GM23248 (cell line): Measurements from ENCODE around the gene TNNI2. TPM values are rescaled to one million over a fixed set of nuclear protein-coding genes. Genes with fewer than 3 reads are reported as not detected.
"Not testable (repeated sequence)": the region's sequence is repeated elsewhere in the genome, so short reads cannot be mapped to it uniquely, and the experiment has no call there.

Experiments
- DNase-seq: peaks from one replicate; pipeline ENCODE4 v3.0.0-alpha.2; 2015
- H2AFZ ChIP-seq: fragments of 200-600 bp; sonication (generic); 2 replicates; pipeline ENCODE4 v1.6.1; 2016; ENCODE audit warnings: antibody characterized with exemption
- H3F3A ChIP-seq: fragments of 200-600 bp; sonication (generic); 2 replicates; pipeline ENCODE4 v1.6.1; 2016; ENCODE audit warnings: mild to moderate bottlenecking, antibody characterized with exemption, mixed run types; ENCODE audit not compliant: insufficient read depth
- H3K27ac ChIP-seq: fragments of 200-600 bp; sonication (generic); 2 replicates; pipeline ENCODE4 v1.5.1; 2016; ENCODE audit warnings: mild to moderate bottlenecking
- H3K27me3 ChIP-seq: fragments of 200-600 bp; sonication (generic); replicated peaks from 2 replicates; pipeline ENCODE4 v1.6.1; 2016; ENCODE audit warnings: mild to moderate bottlenecking; ENCODE audit not compliant: insufficient read depth
- H3K36me3 ChIP-seq: fragments of 200-600 bp; sonication (generic); 2 replicates; pipeline ENCODE4 v1.6.1; 2016; ENCODE audit warnings: low read depth, mild to moderate bottlenecking
- H3K4me1 ChIP-seq: fragments of 200-600 bp; sonication (generic); 2 replicates; pipeline ENCODE4 v1.6.1; 2016; ENCODE audit warnings: mild to moderate bottlenecking; ENCODE audit not compliant: insufficient read depth
- H3K4me2 ChIP-seq: fragments of 200-600 bp; sonication (generic); one replicate; pipeline ENCODE4 v1.6.1; 2016; ENCODE audit warnings: mild to moderate bottlenecking; ENCODE audit not compliant: unreplicated experiment
- H3K4me3 ChIP-seq: fragments of 200-600 bp; sonication (generic); 2 replicates; pipeline ENCODE4 v1.5.1; 2016; ENCODE audit warnings: mild to moderate bottlenecking
- H3K79me2 ChIP-seq: fragments of 200-600 bp; sonication (generic); 2 replicates; pipeline ENCODE4 v1.6.1; 2016; ENCODE audit warnings: mild to moderate bottlenecking; ENCODE audit not compliant: insufficient read depth
- H3K9ac ChIP-seq: fragments of 200-600 bp; sonication (generic); 2 replicates; pipeline ENCODE4 v1.6.1; 2016; ENCODE audit warnings: mild to moderate bottlenecking
- H3K9me2 ChIP-seq: fragments of 200-600 bp; sonication (generic); 2 replicates; pipeline ENCODE4 v1.6.1; 2016; ENCODE audit warnings: mixed run types, mild to moderate bottlenecking, moderate library complexity; ENCODE audit not compliant: insufficient read depth
- H3K9me3 ChIP-seq: fragments of 200-600 bp; sonication (generic); one replicate; pipeline ENCODE4 v1.6.1; 2017; ENCODE audit warnings: low read depth
- H4K20me1 ChIP-seq: fragments of 200-600 bp; sonication (generic); 2 replicates; pipeline ENCODE4 v1.6.0; 2016; ENCODE audit not compliant: insufficient read depth
- EZH2 ChIP-seq: fragments of 200-600 bp; sonication (generic); IDR thresholded peaks from 2 replicates; pipeline ENCODE4 v1.6.1; 2018; ENCODE audit warnings: antibody characterized with exemption, mild to moderate bottlenecking; ENCODE audit not compliant: insufficient read depth, poor library complexity, severe bottlenecking
- EZH2phosphoT487 ChIP-seq: fragments of 200-600 bp; sonication (generic); IDR thresholded peaks from 2 replicates; pipeline ENCODE4 v1.6.1; 2018; ENCODE audit warnings: antibody characterized with exemption, moderate library complexity, mild to moderate bottlenecking, low read depth; ENCODE audit not compliant: insufficient read depth
- WGBS, 2 experiments: methylation state at CpG; one replicate each; pipeline ENCODE4 v1.1.6; 2015 to 2017; ENCODE audit warnings: low lambda C conversion rate in 2 of 2, low coverage in 1 of 2; ENCODE audit errors: missing lambda C conversion rate in 2 of 2; 5-methylcytosine and 5-hydroxymethylcytosine counted together
- in situ Hi-C: fragments of 300-500 bp; cut with MboI; formaldehyde crosslinking; loops from 2 replicates; pipeline ENCODE4 v1.15.0; 2020
- polyA plus RNA-seq: library from polyadenylated mRNA; unstranded; fragments of >200 nt; fragmentation: Nextera tagmentation; extraction: Ambion mirVana; gene quantifications from 2 replicates; pipeline ENCODE4 v1.2.1, GENCODE V29; 2016
- total RNA-seq: library from RNA; depleted of rRNA; stranded (reverse); fragments of >200 nt; shearing (Covaris generic); gene quantifications from 2 replicates; pipeline ENCODE4 v1.2.3, GENCODE V29; 2014

Gene TNNI2
- total and polyA plus RNA-seq, 2 experiments from 2014 or later, result not detected

DNA sequence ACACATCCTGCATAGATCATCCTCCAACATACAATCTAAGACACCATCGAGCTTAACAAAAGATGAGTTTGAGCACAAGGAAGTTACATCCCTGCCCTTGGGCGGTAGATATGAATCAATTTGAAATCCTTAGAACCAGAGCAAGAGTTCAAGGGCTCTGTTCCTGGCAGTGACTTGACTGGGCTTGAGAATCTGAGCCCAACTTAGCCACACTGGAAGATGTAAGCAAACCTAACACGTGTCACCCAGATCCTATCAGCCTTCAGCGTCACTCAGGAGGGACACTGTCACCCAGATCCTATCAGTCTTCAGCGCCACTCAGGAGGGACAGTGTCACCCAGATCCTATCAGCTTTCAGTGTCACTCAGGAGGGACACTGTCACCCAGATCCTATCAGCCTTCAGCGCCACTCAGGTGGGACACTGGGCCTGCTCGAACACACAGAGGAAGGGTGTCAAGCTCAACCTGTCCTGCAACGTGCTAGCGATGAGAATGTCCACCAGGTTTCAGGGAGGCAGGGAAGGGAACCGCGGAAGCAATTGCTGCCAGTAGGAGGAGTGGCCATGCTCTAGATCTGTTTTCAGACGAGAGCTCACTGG lies 42.3 kb upstream of the TNNI2 start:
- in situ Hi-C loops, result no loop called here
- Histone ChIP-seq H4K20me1 (no peaks in the 10 kb centered on the region), H2AFZ (no peak overlapping the region), H3K9me3 (no peaks in the 10 kb centered on the region), H3K4me3 (no peak overlapping the region), H3K9me2 (no peaks in the 10 kb centered on the region), H3K27ac (no peak overlapping the region), H3K9ac (no peak overlapping the region), H3K4me1 (no peaks in the 10 kb centered on the region), H3K27me3 (peaks cover 57% of the 10 kb centered on the region), H3K36me3 (no peaks in the 10 kb centered on the region), H3K4me2 (no peak overlapping the region), H3K79me2 (no peaks in the 10 kb centered on the region), H3F3A (no peaks in the 10 kb centered on the region)
- DNase-seq, result no peak
- 45 to 52% methylated on average over 12 of the region's 12 CpGs for WGBS, 2 experiments
- TF ChIP-seq EZH2phosphoT487 (no peak), EZH2 (no peak)

DNA sequence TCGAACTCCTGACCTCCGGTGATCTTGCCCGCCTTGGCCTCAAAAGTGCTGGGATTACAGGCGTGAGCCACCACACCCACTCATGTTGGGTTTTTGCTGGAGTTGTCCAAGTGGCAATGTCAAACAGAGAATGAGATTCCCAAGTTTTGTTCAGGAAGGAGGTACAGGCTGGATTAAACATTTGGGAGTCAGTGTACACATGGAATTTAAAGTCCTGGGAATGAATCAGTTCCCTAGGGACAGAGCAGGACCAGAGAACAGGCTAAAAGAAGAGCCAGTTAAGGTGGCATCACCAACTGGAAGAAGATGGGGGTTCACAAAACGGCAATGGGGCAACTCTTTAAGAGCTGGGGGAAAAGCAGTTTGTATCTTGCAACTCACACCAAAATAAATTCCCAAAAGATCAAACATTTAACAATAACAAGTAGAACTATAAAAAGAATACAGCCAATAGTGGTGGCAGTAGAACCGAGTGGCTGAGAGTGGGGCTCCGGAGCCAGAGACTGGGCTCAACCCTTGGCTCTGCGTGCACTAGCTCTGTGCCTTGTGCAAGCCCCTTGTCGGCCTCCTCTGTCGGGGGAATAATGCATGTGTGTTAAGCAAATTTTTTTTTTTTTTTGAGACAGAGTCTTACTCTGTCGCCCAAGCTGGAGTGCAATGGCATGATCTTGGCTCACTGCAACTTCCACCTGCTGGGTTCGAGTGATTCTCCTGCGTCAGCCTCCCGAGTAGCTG lies 41.2 kb upstream of the TNNI2 start:
- Histone ChIP-seq H3F3A (no peaks in the 10 kb centered on the region), H3K36me3 (no peaks in the 10 kb centered on the region), H3K4me2 (no peak overlapping the region), H3K9ac (no peak overlapping the region), H3K27ac (no peak overlapping the region), H4K20me1 (no peaks in the 10 kb centered on the region), H3K4me1 (no peaks in the 10 kb centered on the region), H3K9me2 (no peaks in the 10 kb centered on the region), H3K79me2 (no peaks in the 10 kb centered on the region), H3K9me3 (no peaks in the 10 kb centered on the region), H3K27me3 (peaks cover 47% of the 10 kb centered on the region), H2AFZ (no peak overlapping the region), H3K4me3 (no peak overlapping the region)
- in situ Hi-C loops, result no loop called here
- DNase-seq, result no peak
- TF ChIP-seq EZH2, result no peak
- no peak for TF ChIP-seq EZH2phosphoT487
- 62 to 68% methylated on average over 14 of the region's 14 CpGs for WGBS, 2 experiments

DNA sequence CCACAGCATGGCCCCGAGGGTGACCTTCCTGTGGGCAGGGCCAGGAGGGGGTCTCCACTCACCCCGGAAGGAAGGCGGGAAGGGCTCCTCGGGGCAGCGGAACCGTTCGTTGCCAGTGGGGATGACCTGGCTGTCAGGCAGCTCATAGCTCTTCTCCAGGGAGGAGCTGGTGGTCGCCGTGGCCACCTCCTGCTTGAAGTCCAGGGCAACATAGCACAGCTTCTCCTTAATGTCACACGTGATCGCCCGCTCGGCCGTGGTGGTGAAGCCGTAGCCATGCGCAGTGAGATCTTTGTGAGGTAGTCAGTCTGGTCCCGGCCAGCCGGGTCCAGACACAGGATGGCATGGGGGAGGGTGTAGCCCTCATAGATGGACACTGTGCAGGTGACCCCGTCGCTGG lies 35.5 kb upstream of the TNNI2 start:
- H3F3A ChIP-seq, result no peaks in the 10 kb centered on the region
- H3K79me2 ChIP-seq, result no peaks in the 10 kb centered on the region
- no peaks in the 10 kb centered on the region for H4K20me1 ChIP-seq
- in situ Hi-C loops, result no loop called here
- no peak overlapping the region for H2AFZ ChIP-seq
- no peaks in the 10 kb centered on the region for H3K36me3 ChIP-seq
- H3K27ac ChIP-seq, result no peak overlapping the region
- peaks cover 32% of the 10 kb centered on the region for H3K27me3 ChIP-seq
- H3K4me2 ChIP-seq, result no peak overlapping the region
- no peak for TF ChIP-seq EZH2phosphoT487
- no peak for TF ChIP-seq EZH2
- no peaks in the 10 kb centered on the region for H3K9me3 ChIP-seq
- no peak overlapping the region for H3K9ac ChIP-seq
- no peaks in the 10 kb centered on the region for H3K4me1 ChIP-seq
- DNase-seq, result no peak
- no peak overlapping the region for H3K4me3 ChIP-seq
- WGBS, 2 experiments, result 64 to 76% methylated on average over 15 to 20 of the region's 20 CpGs
- no peaks in the 10 kb centered on the region for H3K9me2 ChIP-seq

DNA sequence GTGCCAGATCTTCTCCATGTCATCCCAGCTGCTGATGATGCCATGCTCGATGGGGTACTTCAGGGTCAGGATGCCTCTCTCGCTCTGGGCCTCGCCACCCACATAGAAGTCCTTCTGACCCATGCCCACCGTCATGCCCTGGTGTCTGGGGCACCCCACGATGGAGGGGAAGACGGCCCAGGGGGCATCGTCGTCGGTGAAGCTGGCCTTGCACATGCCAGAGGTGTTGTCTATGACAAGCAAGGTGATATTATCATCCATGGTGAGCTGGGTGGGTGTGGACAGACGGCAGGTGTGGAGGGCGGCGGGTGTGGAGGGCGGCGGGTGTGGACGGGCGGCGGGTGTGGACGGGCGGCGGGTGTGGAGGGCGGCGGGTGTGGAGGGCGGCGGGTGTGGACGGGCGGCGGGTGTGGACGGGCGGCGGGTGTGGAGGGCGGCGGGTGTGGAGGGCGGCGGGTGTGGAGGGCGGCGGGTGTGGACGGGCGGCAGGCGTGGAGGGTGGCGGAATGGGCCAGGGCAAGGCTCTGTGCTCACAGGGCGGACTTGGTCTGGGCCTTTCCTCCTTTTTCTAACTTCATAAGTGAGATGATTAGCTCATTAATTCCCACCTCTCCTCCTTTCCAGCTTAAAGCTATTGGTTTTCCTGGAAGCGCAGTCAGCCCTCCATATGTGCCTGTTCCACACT lies 34.8 kb upstream of the TNNI2 start:
- WGBS, 2 experiments, result 62 to 87% methylated on average over 10 to 42 of the region's 42 CpGs
- DNase-seq, H3F3A ChIP-seq, H3K4me1 ChIP-seq, H2AFZ ChIP-seq, H3K4me2 ChIP-seq, H3K36me3 ChIP-seq, H3K9me3 ChIP-seq, H3K4me3 ChIP-seq, H3K79me2 ChIP-seq, H3K27ac ChIP-seq, H4K20me1 ChIP-seq, in situ Hi-C loops, H3K9me2 ChIP-seq, H3K9ac ChIP-seq: not testable (repeated sequence)
- peaks cover 34% of the 10 kb centered on the region for H3K27me3 ChIP-seq
